HG03060 (cell line): ENCODE measurements around the gene HDAC9.

Experiments used
- ATAC-seq: cut with Tn5 transposase; IDR thresholded peaks from one replicate; pipeline ENCODE4 v1.9.1; 2021; ENCODE audit warnings: low read depth, moderate number of reproducible peaks; ENCODE audit not compliant: unreplicated experiment

The HDAC9 gene

GRCh38 chr7:18521236-18521589, 25.7 kb downstream of the HDAC9 start:
- no peak for ATAC-seq

DNA sequence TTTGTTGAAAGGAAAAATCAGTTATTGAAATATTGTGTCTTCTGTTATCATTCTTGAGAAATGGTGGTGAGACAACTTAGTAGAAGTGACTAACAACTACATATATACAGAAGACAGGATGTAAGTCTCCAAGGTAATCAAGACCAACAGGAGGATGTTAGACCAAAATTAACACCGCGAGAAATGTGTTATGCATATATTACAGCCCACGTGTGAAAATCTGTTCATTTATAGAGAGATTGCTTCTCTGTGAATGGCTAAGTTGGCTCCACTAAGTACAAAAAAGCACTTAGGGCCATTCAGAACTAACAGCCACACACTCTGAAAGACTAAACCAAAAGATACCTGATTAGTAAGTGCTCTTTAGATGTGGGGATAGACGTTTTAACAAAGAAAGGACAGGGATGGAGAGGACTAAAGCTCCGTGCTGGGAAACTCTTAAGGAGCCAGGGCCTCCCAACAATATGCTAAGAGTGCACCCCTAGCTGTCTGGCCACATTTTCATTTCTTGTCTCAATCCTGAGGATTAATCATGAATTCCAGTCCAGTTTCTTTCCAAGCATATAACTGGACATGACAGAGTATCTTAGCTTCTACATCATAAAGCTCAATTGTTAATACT, 26.5 kb downstream of the HDAC9 start:
- ATAC-seq: peak; percentile 33

- no peak for ATAC-seq
These were observed 28.7 kb downstream of the HDAC9 start for GRCh38 chr7:18524248-18524647.

GRCh38 chr7:18526368-18526878, 30.9 kb downstream of the HDAC9 start:
- no peak for ATAC-seq

- no peak for ATAC-seq
These were observed 33.7 kb downstream of the HDAC9 start for GRCh38 chr7:18529239-18529638.

- peak; percentile 49 for ATAC-seq
These were observed 35.0 kb downstream of the HDAC9 start for GRCh38 chr7:18530224-18531179.

GRCh38 chr7:18531539-18531938, 36.0 kb downstream of the HDAC9 start:
- no peak for ATAC-seq

DNA sequence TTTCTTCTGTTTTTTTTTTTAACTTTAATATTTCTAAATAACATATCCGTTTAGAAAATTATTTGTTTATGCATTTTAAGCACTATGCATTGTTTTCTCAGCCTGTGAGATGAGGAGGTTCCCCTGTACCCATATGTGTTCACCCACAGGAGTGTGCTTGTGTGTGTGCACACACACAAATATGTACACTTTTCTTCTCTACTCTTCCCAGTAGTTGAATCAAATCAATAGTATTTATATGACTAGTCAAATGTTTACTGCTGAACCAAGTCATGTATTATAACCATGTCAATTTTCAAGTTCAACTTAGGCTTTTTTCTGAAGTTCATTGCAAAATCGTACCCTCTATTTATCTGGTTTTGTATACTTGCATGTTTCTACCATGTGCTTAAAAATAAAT, 37.3 kb downstream of the HDAC9 start:
- no peak for ATAC-seq

DNA sequence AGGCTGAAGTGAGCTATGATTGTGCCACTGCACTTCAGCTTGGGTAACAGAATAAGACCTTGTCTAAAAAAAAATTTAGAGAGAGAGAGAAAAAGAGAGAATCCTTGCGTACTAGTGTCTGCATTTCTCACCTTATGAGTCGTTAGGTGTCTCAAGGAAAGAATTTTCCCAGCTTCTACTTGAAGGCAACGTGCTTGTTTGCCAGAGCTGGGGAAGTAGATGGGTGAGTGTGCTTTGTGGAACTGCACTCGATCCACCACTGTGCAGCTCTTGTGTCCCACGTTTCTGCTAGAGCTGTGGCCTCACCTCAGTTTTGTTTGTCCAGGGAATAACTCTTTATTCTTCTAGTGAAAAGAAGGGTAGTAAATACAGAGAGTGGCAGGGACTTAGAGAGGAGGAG, 38.9 kb downstream of the HDAC9 start:
- no peak for ATAC-seq

GRCh38 chr7:18535810-18536415, 40.4 kb downstream of the HDAC9 start:
- ATAC-seq: no peak

DNA sequence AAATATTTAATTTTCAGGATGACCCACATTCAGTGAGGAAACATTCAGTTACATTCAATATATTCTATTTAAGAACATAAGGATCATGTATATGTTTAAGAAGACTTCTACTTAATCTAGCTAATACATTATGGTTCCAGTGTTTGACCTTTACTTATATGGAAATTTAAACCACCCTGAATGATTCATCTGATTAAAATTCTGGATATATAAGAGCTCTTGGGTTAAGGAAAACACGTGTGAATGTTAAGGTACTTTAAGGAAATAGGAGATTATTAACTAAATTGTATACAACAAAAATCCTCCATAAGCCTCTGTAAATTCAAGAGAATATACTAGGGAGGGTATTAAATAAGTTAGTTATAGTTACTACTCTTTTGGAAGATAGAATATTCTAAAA, 40.9 kb downstream of the HDAC9 start:
- ATAC-seq: no peak

GRCh38 chr7:18538554-18539250, 43.2 kb downstream of the HDAC9 start:
- peak; percentile 75 for ATAC-seq

- ATAC-seq: no peak
These were observed 44.8 kb downstream of the HDAC9 start for GRCh38 chr7:18540396-18540795.

- ATAC-seq: no peak
These were observed 45.8 kb downstream of the HDAC9 start for GRCh38 chr7:18541181-18541870.

- no peak for ATAC-seq
These were observed 46.3 kb downstream of the HDAC9 start for GRCh38 chr7:18541871-18542212.

DNA sequence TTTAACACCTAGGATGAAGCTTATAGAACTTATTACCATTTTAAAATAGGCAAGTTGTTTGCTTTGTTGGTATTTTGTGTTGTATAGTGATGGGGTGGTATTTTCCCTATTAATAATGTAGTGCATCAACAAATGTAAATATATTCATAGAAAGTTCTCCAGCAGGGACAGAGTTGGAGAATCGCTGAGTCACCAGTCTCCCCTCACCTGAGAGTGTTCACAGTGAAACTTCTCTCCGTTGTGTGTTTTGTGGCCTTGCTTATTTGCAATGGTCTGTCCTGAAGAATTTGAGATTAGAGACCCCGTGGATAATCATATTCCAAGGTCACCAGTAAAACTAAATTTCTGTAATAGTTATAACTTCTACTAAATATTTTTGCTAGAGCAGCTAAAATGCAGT, 51.0 kb downstream of the HDAC9 start:
- no peak for ATAC-seq

DNA sequence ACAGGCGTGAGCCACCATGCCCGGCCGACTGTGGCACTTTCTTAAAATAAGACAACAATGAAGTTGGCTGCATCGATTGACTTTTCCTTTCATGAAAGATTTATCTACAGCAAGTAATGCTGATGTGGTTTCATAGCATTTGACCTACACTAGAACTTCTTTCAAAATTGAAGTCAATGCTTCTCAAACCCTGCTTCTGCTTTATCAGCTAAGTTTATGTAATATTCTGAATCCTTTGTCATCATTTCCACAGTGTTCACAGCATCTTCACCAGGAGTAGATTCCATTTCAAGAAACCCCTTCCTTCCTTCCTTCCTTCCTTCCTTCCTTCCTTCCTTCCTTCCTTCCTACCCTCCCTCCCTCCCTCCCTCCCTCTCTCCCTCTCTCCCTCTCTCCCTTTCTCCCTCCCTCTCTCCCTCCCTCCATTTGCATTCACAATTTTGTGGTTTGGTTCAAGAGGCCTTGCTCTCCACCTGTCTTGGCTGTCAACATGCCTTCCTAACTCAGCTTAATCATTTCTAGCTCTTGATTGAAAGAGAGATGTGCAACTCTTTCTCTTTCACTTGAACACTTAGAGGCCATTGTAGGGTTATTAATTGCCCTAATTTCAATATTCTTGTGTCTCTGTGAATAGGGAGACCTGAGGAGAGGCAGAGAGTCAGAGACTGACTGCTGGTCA, 52.1 kb downstream of the HDAC9 start:
- ATAC-seq: no peak

DNA sequence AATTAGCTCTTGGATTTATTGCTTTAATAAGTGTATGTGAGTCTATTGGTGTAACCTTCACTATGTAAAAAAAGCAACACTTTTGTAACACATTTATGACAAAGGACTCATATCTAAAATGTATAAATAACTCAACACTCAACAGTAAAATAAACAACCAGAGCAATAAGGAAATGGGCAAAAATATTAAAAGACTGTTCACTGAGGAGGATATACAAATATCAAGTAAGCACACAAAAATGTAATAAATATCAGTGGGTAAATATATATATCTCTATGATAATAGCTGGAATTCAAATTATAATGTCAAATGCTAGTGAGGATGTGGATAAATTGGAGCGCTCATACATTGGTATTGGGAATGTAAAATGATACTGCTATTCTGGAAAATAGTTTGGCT, 53.0 kb downstream of the HDAC9 start:
- ATAC-seq: no peak

GRCh38 chr7:18550574-18550973, 55.0 kb downstream of the HDAC9 start:
- ATAC-seq: no peak
